Measurements from ENCODE around the gene CHRNE.

CHRNE gene

DNA sequence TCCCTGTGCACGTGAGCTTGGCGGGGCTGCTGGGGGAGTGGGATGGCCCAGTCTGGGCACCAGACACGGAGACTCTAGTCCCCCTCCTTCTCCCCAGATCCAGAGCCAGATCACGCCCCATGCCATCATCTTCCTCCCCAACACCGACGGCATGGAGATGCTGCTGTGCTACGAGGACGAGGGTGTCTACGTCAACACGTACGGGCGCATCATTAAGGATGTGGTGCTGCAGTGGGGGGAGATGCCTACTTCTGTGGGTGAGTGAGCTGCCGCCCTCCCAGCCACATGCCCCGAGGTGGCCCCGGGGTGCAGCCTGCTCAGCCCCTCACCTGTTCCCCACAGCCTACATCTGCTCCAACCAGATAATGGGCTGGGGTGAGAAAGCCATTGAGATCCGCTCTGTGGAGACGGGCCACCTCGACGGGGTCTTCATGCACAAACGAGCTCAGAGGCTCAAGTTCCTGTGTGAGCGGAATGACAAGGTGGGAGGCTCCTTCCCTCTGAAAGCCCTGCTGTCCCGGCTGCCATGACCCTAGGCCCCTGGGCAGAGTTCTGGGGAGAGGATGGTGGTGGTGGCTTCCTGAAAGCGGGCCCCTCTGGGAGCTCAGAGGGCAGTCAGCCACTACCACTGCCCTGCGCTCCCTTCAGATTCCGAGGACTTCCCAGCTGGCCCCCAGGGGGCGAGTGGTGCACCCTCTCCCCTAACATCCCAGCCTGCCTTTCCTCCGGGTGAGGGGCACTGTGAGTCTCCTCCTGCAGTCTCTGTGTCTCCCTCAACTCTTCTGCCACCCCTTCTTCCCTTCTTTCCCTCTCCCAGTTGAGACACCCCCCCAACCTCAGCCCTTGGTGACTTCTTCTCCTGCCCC lies 6.3 kb downstream of the CHRNE start:
- H3K79me2 ChIP-seq (ENCODE audit: control insufficient read depth, insufficient read depth, low read length, unreplicated experiment): no peaks in the 10 kb centered on the region
- H3K27me3 ChIP-seq (ENCODE audit: insufficient read depth, low read length): no peaks in the 10 kb centered on the region
- peaks cover 7% of the 10 kb centered on the region; the same call in 1 of the 2 replicates for H3K36me3 ChIP-seq (ENCODE audit: insufficient read depth, low read length)
- H3K4me3 ChIP-seq (ENCODE audit: low read depth, low read length): no peak overlapping the region
- no peak overlapping the region for H2AFZ ChIP-seq (ENCODE audit: low read length, unreplicated experiment)
- no peak overlapping the region for H3K27ac ChIP-seq (ENCODE audit: low read depth, low read length)
- H3K4me1 ChIP-seq (ENCODE audit: control insufficient read depth, insufficient read depth, low read length, unreplicated experiment): no peaks in the 10 kb centered on the region

DNA sequence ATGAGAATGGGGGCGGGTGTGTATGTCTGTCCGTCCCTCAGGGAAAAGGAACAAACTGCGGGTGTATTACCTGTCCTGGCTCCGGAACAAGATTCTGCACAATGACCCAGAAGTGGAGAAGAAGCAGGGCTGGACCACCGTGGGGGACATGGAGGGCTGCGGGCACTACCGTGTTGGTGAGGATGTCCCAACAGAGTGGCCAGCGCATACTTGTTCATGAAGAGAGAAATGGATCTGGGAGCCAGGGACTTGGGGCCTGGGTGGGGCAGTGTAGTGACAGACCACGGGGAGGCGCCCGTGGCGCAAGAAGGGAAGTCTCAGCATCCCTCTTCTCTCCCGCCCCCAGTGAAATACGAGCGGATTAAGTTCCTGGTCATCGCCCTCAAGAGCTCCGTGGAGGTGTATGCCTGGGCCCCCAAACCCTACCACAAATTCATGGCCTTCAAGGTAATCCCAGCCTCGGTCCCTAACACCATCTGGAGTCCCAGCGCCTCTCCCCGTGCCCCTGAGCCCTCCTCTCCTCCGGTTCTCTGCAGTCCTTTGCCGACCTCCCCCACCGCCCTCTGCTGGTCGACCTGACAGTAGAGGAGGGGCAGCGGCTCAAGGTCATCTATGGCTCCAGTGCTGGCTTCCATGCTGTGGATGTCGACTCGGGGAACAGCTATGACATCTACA lies 7.1 kb downstream of the CHRNE start:
- H3K36me3 ChIP-seq (ENCODE audit: insufficient read depth, low read length): peaks cover 2% of the 10 kb centered on the region; the same call in 1 of the 2 replicates
- no peak overlapping the region for H3K4me3 ChIP-seq (ENCODE audit: low read depth, low read length)
- H3K27me3 ChIP-seq (ENCODE audit: insufficient read depth, low read length): no peaks in the 10 kb centered on the region
- H3K79me2 ChIP-seq (ENCODE audit: control insufficient read depth, insufficient read depth, low read length, unreplicated experiment): no peaks in the 10 kb centered on the region
- H3K4me1 ChIP-seq (ENCODE audit: control insufficient read depth, insufficient read depth, low read length, unreplicated experiment): no peaks in the 10 kb centered on the region
- H3K27ac ChIP-seq (ENCODE audit: low read depth, low read length): no peak overlapping the region
- no peak overlapping the region for H2AFZ ChIP-seq (ENCODE audit: low read length, unreplicated experiment)

DNA sequence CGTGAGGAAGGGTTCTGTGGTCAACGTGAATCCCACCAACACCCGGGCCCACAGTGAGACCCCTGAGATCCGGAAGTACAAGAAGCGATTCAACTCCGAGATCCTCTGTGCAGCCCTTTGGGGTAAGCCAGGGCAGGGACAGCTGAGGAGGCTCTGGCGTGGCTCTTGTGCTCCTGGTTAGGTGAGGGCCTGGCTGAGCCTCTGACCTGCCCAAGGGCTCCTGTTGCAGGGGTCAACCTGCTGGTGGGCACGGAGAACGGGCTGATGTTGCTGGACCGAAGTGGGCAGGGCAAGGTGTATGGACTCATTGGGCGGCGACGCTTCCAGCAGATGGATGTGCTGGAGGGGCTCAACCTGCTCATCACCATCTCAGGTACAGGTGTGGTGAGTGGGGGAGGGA lies 7.8 kb downstream of the CHRNE start:
- Histone ChIP-seq H3K4me3 (ENCODE audit: low read depth, low read length) (no peak overlapping the region), H3K27me3 (ENCODE audit: insufficient read depth, low read length) (no peaks in the 10 kb centered on the region), H3K27ac (ENCODE audit: low read depth, low read length) (no peak overlapping the region), H3K79me2 (ENCODE audit: control insufficient read depth, insufficient read depth, low read length, unreplicated experiment) (no peaks in the 10 kb centered on the region), H2AFZ (ENCODE audit: low read length, unreplicated experiment) (no peak overlapping the region), H3K36me3 (ENCODE audit: insufficient read depth, low read length) (peaks cover 2% of the 10 kb centered on the region; the same call in 1 of the 2 replicates), H3K4me1 (ENCODE audit: control insufficient read depth, insufficient read depth, low read length, unreplicated experiment) (no peaks in the 10 kb centered on the region)

DNA sequence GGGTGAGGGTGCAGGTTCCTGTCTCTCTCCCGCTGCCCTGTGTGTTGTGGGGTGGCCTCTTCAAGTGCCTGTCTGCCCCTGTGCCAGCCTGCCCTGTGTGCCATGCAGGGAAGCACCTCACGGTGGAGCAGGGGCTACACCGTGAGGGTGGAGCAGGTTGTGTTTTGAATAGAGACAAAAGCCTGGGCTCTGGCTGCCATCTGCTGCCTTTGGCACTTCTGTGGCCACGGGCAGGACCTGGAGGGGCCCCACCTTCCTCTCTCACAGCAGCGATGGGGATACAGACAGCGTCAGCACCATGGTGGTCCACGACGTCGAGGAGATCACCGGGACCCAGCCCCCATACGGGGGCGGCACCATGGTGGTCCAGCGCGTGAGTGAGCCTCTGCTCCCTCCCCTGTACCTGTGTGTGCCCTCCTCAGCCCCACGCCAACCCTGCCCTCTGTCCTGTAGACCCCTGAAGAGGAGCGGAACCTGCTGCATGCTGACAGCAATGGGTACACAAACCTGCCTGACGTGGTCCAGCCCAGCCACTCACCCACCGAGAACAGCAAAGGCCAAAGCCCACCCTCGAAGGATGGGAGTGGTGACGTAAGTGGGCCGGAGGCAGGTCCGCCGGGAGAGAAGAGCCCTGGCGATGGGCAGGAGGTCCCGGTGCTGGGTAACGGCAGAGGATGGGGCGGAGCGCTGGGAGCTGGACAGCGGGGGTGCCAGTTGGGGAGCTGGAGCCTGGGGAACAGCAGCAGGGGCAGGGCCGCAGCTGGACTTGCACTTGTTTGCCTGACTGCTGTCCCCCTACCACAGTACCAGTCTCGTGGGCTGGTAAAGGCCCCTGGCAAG lies 9.0 kb downstream of the CHRNE start:
- no peaks in the 10 kb centered on the region for H3K4me1 ChIP-seq (ENCODE audit: control insufficient read depth, insufficient read depth, low read length, unreplicated experiment)
- no peak overlapping the region for H3K27ac ChIP-seq (ENCODE audit: low read depth, low read length)
- peaks cover 2% of the 10 kb centered on the region; the same call in 1 of the 2 replicates for H3K36me3 ChIP-seq (ENCODE audit: insufficient read depth, low read length)
- H3K79me2 ChIP-seq (ENCODE audit: control insufficient read depth, insufficient read depth, low read length, unreplicated experiment): no peaks in the 10 kb centered on the region
- H2AFZ ChIP-seq (ENCODE audit: low read length, unreplicated experiment): no peak overlapping the region
- H3K27me3 ChIP-seq (ENCODE audit: insufficient read depth, low read length): no peaks in the 10 kb centered on the region
- no peak overlapping the region for H3K4me3 ChIP-seq (ENCODE audit: low read depth, low read length)

DNA sequence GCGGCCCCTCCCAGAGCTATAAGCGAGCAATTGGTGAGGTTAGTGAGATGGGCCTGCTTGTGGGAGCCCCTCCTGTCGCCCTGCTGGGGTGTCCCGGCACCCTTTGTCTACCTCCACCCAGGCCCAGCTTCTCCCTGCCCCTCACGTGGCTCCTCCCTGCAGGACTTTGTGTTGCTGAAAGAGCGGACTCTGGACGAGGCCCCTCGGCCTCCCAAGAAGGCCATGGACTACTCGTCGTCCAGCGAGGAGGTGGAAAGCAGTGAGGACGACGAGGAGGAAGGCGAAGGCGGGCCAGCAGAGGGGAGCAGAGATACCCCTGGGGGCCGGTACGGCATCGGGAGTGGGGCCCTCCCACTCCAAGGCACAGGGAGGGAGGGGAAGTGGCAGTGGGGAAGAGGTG lies 9.6 kb downstream of the CHRNE start:
- Histone ChIP-seq H3K36me3 (ENCODE audit: insufficient read depth, low read length) (peaks cover 2% of the 10 kb centered on the region; the same call in 1 of the 2 replicates), H3K4me1 (ENCODE audit: control insufficient read depth, insufficient read depth, low read length, unreplicated experiment) (no peaks in the 10 kb centered on the region), H3K4me3 (ENCODE audit: low read depth, low read length) (no peak overlapping the region), H2AFZ (ENCODE audit: low read length, unreplicated experiment) (no peak overlapping the region), H3K27ac (ENCODE audit: low read depth, low read length) (no peak overlapping the region), H3K79me2 (ENCODE audit: control insufficient read depth, insufficient read depth, low read length, unreplicated experiment) (no peaks in the 10 kb centered on the region), H3K27me3 (ENCODE audit: insufficient read depth, low read length) (no peaks in the 10 kb centered on the region)

DNA sequence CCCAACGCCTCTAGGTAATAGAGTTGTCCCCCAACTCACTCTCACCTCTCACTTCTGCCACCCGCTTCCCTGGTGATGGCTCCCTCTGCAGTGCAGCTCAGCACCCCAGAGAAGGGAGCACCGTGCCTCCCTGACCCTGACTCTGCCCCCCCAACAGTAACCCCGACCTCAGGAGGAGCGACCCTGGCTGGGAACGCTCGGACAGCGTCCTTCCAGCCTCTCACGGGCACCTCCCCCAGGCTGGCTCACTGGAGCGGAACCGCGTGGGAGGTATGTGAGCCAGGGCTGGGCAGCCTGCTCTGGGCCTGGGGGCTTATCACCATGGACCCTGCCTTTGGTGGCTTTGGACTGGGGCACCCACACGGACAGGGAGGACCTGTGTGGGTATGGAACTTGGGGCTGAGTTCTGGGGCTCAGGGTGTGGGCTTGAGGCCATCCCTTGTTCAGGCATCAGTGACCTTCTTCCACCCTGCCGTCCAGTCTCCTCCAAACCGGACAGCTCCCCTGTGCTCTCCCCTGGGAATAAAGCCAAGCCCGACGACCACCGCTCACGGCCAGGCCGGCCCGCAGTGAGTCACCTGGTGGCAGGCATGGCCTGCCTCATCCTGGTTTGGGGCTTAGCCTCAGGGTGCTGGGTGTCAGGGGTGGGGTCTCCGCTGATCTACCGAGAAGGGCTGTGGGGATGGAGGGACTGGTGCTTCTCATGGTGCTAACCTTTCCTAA lies 10.2 kb downstream of the CHRNE start:
- H3K36me3 ChIP-seq (ENCODE audit: insufficient read depth, low read length): peaks cover 2% of the 10 kb centered on the region; the same call in 1 of the 2 replicates

DNA sequence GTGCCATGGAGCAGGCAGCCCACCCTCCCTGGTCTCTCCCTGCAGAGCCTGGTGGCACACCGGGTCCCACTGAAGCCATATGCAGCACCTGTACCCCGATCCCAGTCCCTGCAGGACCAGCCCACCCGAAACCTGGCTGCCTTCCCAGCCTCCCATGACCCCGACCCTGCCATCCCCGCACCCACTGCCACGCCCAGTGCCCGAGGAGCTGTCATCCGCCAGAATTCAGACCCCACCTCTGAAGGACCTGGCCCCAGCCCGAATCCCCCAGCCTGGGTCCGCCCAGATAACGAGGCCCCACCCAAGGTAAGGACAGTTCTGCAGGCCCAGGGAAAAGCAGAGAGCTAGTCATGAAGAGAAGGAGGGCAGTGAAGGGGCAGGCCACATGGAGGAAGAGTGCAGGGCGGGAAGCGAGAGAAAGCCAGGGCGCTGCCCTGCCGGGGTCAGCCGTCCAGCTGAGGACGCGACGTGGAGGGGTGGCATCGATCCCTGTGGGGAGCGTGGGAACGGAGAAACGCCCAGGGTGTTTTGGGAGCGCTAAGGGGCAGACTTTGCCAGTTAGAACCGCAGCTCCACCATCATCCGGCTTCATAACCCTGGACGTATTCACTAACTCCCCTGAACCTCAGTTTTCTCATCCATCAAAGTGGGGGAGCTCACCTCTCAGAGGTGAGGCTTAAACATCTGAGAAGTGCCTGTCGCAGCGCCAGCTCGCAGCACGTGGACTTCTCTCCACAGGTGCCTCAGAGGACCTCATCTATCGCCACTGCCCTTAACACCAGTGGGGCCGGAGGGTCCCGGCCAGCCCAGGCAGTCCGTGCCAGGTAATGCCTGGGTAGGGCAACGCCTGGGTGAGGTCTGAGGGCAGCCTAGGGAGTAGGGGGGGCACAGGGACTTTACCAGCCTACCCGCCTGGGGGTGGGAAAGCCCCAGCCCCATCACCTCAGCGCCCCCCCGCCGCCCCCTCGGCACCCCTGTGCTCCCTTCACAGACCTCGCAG lies 11.2 kb downstream of the CHRNE start:
- H3K36me3 ChIP-seq (ENCODE audit: insufficient read depth, low read length): peaks cover 2% of the 10 kb centered on the region; the same call in 1 of the 2 replicates
- no peak overlapping the region for H3K27ac ChIP-seq (ENCODE audit: low read depth, low read length)
- H3K4me3 ChIP-seq (ENCODE audit: low read depth, low read length): no peak overlapping the region
- no peaks in the 10 kb centered on the region for H3K79me2 ChIP-seq (ENCODE audit: control insufficient read depth, insufficient read depth, low read length, unreplicated experiment)
- no peaks in the 10 kb centered on the region for H3K4me1 ChIP-seq (ENCODE audit: control insufficient read depth, insufficient read depth, low read length, unreplicated experiment)
- H3K27me3 ChIP-seq (ENCODE audit: insufficient read depth, low read length): no peaks in the 10 kb centered on the region
- no peak overlapping the region for H2AFZ ChIP-seq (ENCODE audit: low read length, unreplicated experiment)

More for the DNA sequence above, 10.2 kb downstream of the CHRNE start:
- no peaks in the 10 kb centered on the region for H3K4me1 ChIP-seq (ENCODE audit: control insufficient read depth, insufficient read depth, low read length, unreplicated experiment)
- H3K27ac ChIP-seq (ENCODE audit: low read depth, low read length): no peak overlapping the region
- no peaks in the 10 kb centered on the region for H3K27me3 ChIP-seq (ENCODE audit: insufficient read depth, low read length)
- no peak overlapping the region for H3K4me3 ChIP-seq (ENCODE audit: low read depth, low read length)
- no peaks in the 10 kb centered on the region for H3K79me2 ChIP-seq (ENCODE audit: control insufficient read depth, insufficient read depth, low read length, unreplicated experiment)
- no peak overlapping the region for H2AFZ ChIP-seq (ENCODE audit: low read length, unreplicated experiment)

DNA sequence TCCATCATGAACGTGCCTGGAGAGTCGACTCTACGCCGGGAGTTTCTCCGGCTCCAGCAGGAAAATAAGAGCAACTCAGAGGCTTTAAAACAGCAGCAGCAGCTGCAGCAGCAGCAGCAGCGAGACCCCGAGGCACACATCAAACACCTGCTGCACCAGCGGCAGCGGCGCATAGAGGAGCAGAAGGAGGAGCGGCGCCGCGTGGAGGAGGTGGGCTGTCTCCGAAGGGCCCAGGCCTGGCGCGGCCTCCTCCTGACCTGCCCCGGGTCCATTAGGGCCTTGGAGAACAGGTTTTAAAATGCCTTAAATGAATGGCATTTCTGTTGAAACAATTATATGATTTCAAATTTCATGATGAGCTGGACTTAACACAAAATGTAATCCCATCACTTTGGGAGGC lies 15.3 kb downstream of the CHRNE start:
- Histone ChIP-seq H3K36me3 (ENCODE audit: insufficient read depth, low read length) (no peaks in the 10 kb centered on the region), H3K27ac (ENCODE audit: low read depth, low read length) (no peak overlapping the region), H3K4me3 (ENCODE audit: low read depth, low read length) (no peak overlapping the region), H3K79me2 (ENCODE audit: control insufficient read depth, insufficient read depth, low read length, unreplicated experiment) (no peaks in the 10 kb centered on the region), H2AFZ (ENCODE audit: low read length, unreplicated experiment) (no peak overlapping the region), H3K27me3 (ENCODE audit: insufficient read depth, low read length) (no peaks in the 10 kb centered on the region), H3K4me1 (ENCODE audit: control insufficient read depth, insufficient read depth, low read length, unreplicated experiment) (no peaks in the 10 kb centered on the region)

DNA sequence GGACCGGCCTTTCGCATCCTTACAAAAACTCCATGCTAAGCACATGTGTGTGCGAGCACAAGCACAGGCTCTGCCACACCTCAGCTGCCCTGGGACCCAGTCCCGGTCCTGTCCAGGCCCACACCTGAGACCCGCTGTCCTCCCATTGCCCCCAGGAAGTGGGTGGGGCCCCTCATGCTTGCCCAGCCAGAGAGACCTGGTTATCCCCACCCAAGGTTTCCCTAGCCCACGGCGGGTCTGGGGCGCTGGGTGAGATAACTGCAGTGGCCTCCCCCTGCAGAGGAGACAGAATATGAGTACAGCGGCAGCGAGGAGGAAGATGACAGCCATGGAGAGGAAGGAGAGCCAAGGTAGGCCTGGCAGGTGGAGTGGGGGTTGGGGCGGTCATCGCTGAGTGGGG lies 16.1 kb downstream of the CHRNE start:
- Histone ChIP-seq H3K27me3 (ENCODE audit: insufficient read depth, low read length) (no peaks in the 10 kb centered on the region), H3K79me2 (ENCODE audit: control insufficient read depth, insufficient read depth, low read length, unreplicated experiment) (no peaks in the 10 kb centered on the region), H2AFZ (ENCODE audit: low read length, unreplicated experiment) (no peak overlapping the region), H3K27ac (ENCODE audit: low read depth, low read length) (no peak overlapping the region), H3K36me3 (ENCODE audit: insufficient read depth, low read length) (no peaks in the 10 kb centered on the region), H3K4me1 (ENCODE audit: control insufficient read depth, insufficient read depth, low read length, unreplicated experiment) (no peaks in the 10 kb centered on the region), H3K4me3 (ENCODE audit: low read depth, low read length) (no peak overlapping the region)
